IMR-90 (cell line): ENCODE data around the gene CCDC27. TPM values are rescaled to one million over a fixed set of nuclear protein-coding genes. Genes with fewer than 3 reads are reported as not detected.

ENCODE experiments used
- ATAC-seq: fragments of 200-7000 bp; cut with Tn5 transposase; 2 replicates; pipeline ENCODE4 v1.9.1; 2020; ENCODE audit warnings: low read depth, mild to moderate bottlenecking, moderate library complexity
- BruUV-seq: library from RNA; stranded (reverse); fragments of 400-500 nt; replicated peaks from 2 replicates; lab custom pipeline; 2021; lab: Mats Ljungman, UMichigan
- CTCF ChIA-PET: fragments of 300-600 bp; formaldehyde crosslinking; extraction: SDS; loops from one replicate; lab custom pipeline; 2021; ENCODE audit warnings: antibody characterized with exemption; lab: Yijun Ruan, JAX
- POLR2A ChIA-PET: fragments of 300-600 bp; sonication (Branson Sonifier 250); formaldehyde crosslinking; loops from one replicate; lab custom pipeline; 2022; ENCODE audit warnings: antibody characterized with exemption; ENCODE audit not compliant: unreplicated experiment; lab: Charles Lee
- DNase-seq: peaks from one replicate; pipeline ENCODE4 v3.0.0; 2013
- H2AFZ ChIP-seq: replicated peaks from 2 replicates; pipeline ENCODE3; 2013; ENCODE audit warnings: low read length, mild to moderate bottlenecking; ENCODE audit not compliant: poor library complexity
- H2AK5ac ChIP-seq: 2 replicates; pipeline ENCODE4 v1.6.1; 2013; ENCODE audit warnings: low read depth, low read length, inconsistent platforms
- H2AK9ac ChIP-seq: replicated peaks from 2 replicates; pipeline ENCODE3; 2013; ENCODE audit warnings: mild to moderate bottlenecking, low read depth, low read length, moderate library complexity; ENCODE audit not compliant: poor library complexity
- H2BK120ac ChIP-seq: 2 replicates; pipeline ENCODE4 v1.6.1; 2013; ENCODE audit warnings: low read depth, low read length, inconsistent platforms
- H2BK15ac ChIP-seq: 3 replicates; pipeline ENCODE4 v1.6.1; 2013; ENCODE audit warnings: low read depth, low read length, inconsistent platforms
- H2BK20ac ChIP-seq: 2 replicates; pipeline ENCODE4 v1.6.1; 2013; ENCODE audit warnings: low read depth, mild to moderate bottlenecking, inconsistent platforms, low read length, moderate library complexity
- H2BK5ac ChIP-seq: 2 replicates; pipeline ENCODE4 v1.6.1; 2013; ENCODE audit warnings: mild to moderate bottlenecking, low read depth, low read length, inconsistent platforms; ENCODE audit not compliant: poor library complexity, severe bottlenecking
- H3K14ac ChIP-seq: replicated peaks from 2 replicates; pipeline ENCODE4 v1.6.1; 2013; ENCODE audit warnings: low read depth, low read length, inconsistent platforms
- H3K18ac ChIP-seq: 2 replicates; pipeline ENCODE4 v1.6.1; 2013; ENCODE audit warnings: low read depth, low read length, control low read depth
- H3K23ac ChIP-seq: 2 replicates; pipeline ENCODE4 v1.6.1; 2013; ENCODE audit warnings: low read depth, low read length, inconsistent platforms
- H3K27ac ChIP-seq: 2 replicates; pipeline ENCODE4 v1.5.1; 2013; ENCODE audit warnings: mild to moderate bottlenecking, control low read depth, low read length; ENCODE audit not compliant: insufficient read depth
- H3K27me3 ChIP-seq: 2 replicates; pipeline ENCODE4 v1.6.1; 2013; ENCODE audit warnings: low read length; ENCODE audit not compliant: control insufficient read depth, insufficient read depth
- H3K36me3 ChIP-seq: 2 replicates; pipeline ENCODE4 v1.6.1; 2013; ENCODE audit warnings: low read length, mixed read lengths; ENCODE audit not compliant: control insufficient read depth, insufficient read depth
- H3K4ac ChIP-seq: 2 replicates; pipeline ENCODE4 v1.6.1; 2013; ENCODE audit warnings: low read depth, low read length, inconsistent platforms
- H3K4me1 ChIP-seq: 2 replicates; pipeline ENCODE4 v1.6.1; 2013; ENCODE audit warnings: low read length, mixed read lengths; ENCODE audit not compliant: control insufficient read depth, insufficient read depth
- H3K4me2 ChIP-seq: 2 replicates; pipeline ENCODE4 v1.6.1; 2013; ENCODE audit warnings: low read depth, mild to moderate bottlenecking, control low read depth, low read length, moderate library complexity
- H3K4me3 ChIP-seq: 2 replicates; pipeline ENCODE4 v1.5.1; 2013; ENCODE audit warnings: low read depth, mild to moderate bottlenecking, control low read depth, low read length, moderate library complexity; ENCODE audit not compliant: insufficient read depth
- H3K56ac ChIP-seq: 2 replicates; pipeline ENCODE4 v1.6.1; 2013; ENCODE audit warnings: low read length, inconsistent platforms; ENCODE audit not compliant: insufficient read depth; ENCODE audit errors: extremely low read depth
- H3K79me1 ChIP-seq, 2 experiments: 2 replicates each; pipeline ENCODE4 v1.6.1; 2013; ENCODE audit warnings: low read length in 2 of 2, inconsistent platforms in 1 of 2, low read depth in 1 of 2
- H3K9ac ChIP-seq: 2 replicates; pipeline ENCODE4 v1.6.1; 2013; ENCODE audit warnings: low read depth, low read length, control low read depth
- H3K9me1 ChIP-seq: 2 replicates; pipeline ENCODE4 v1.6.1; 2013; ENCODE audit warnings: low read length, inconsistent platforms; ENCODE audit not compliant: insufficient read depth
- H3K9me3 ChIP-seq: 2 replicates; pipeline ENCODE4 v1.6.1; 2013; ENCODE audit warnings: low read length; ENCODE audit not compliant: control insufficient read depth, insufficient read depth
- H4K20me1 ChIP-seq: 2 replicates; pipeline ENCODE4 v1.6.1; 2013; ENCODE audit warnings: low read length, inconsistent platforms; ENCODE audit not compliant: insufficient read depth
- H4K5ac ChIP-seq: 2 replicates; pipeline ENCODE4 v1.6.1; 2013; ENCODE audit warnings: mild to moderate bottlenecking, low read depth, low read length, control low read depth
- H4K8ac ChIP-seq, 2 experiments: 2 replicates each; pipeline ENCODE4 v1.6.1; 2013; ENCODE audit warnings: low read depth in 2 of 2, low read length in 2 of 2, control low read depth in 1 of 2, inconsistent platforms in 1 of 2
- H4K91ac ChIP-seq: 2 replicates; pipeline ENCODE4 v1.6.1; 2013; ENCODE audit warnings: low read depth, low read length, inconsistent platforms; ENCODE audit not compliant: insufficient read depth
- CEBPB ChIP-seq: IDR thresholded peaks from 2 replicates; pipeline ENCODE4 v1.6.1; 2012; ENCODE audit warnings: low read depth, low read length, improper control_type of control experiment
- CHD1 ChIP-seq: IDR thresholded peaks from 2 replicates; pipeline ENCODE4 v1.6.1; 2012; ENCODE audit warnings: low read depth, low read length, improper control_type of control experiment
- CTCF ChIP-seq: conservative IDR thresholded peaks from 2 replicates; pipeline ENCODE4 v1.5.1; 2012; ENCODE audit warnings: mild to moderate bottlenecking, low read depth, low read length, improper control_type of control experiment
- ELK1 ChIP-seq: fragments of 150-350 bp; IDR thresholded peaks from 2 replicates; pipeline ENCODE4 v1.6.1; 2016; ENCODE audit warnings: low read depth, mild to moderate bottlenecking, low read length, moderate library complexity, borderline replicate concordance
- FOS ChIP-seq: fragments of 150-350 bp; IDR thresholded peaks from 2 replicates; pipeline ENCODE4 v1.6.1; 2016; ENCODE audit warnings: low read depth, low read length
- MAFK ChIP-seq: IDR thresholded peaks from 2 replicates; pipeline ENCODE4 v1.6.1; 2012; ENCODE audit warnings: low read depth, low read length, improper control_type of control experiment
- MXI1 ChIP-seq: IDR thresholded peaks from 2 replicates; pipeline ENCODE4 v1.6.1; 2012; ENCODE audit warnings: low read depth, mild to moderate bottlenecking, low read length, moderate library complexity, borderline replicate concordance
- NFE2L2 ChIP-seq: fragments of 150-350 bp; IDR thresholded peaks from 2 replicates; pipeline ENCODE4 v1.6.1; 2016; ENCODE audit warnings: low read depth, mild to moderate bottlenecking, low read length
- POLR2A ChIP-seq: IDR thresholded peaks from 2 replicates; pipeline ENCODE4 v1.6.1; 2012; ENCODE audit warnings: mild to moderate bottlenecking, low read depth, low read length
- RAD21 ChIP-seq: IDR thresholded peaks from 2 replicates; pipeline ENCODE4 v1.6.1; 2012; ENCODE audit warnings: low read length, improper control_type of control experiment
- RCOR1 ChIP-seq: IDR thresholded peaks from 2 replicates; pipeline ENCODE4 v1.6.1; 2012; ENCODE audit warnings: mild to moderate bottlenecking, low read length, improper control_type of control experiment; ENCODE audit not compliant: insufficient replicate concordance
- RFX5 ChIP-seq: IDR thresholded peaks from 2 replicates; pipeline ENCODE4 v1.8.0; 2012; ENCODE audit warnings: low read depth, mild to moderate bottlenecking, low read length, moderate library complexity
- USF2 ChIP-seq: fragments of 150-350 bp; IDR thresholded peaks from 2 replicates; pipeline ENCODE4 v1.6.1; 2017; ENCODE audit warnings: mild to moderate bottlenecking, antibody characterized with exemption, low read length, low read depth
- WGBS, 2 experiments: methylation state at CpG; one replicate each; pipeline versions ENCODE4 v1.1.5 to v1.1.7; 2013; ENCODE audit warnings: missing lambda C conversion rate in 2 of 2; ENCODE audit not compliant: insufficient read length in 1 of 2; ENCODE audit errors: extremely low coverage in 2 of 2; 5-methylcytosine and 5-hydroxymethylcytosine counted together
- dilution Hi-C: fragments of 300-500 bp; cut with HindIII; formaldehyde crosslinking; loops from one replicate; pipeline ENCODE4 v1.14.3; 2018; ENCODE audit warnings: low sequenced_read_pairs; ENCODE audit not compliant: unreplicated experiment
- in situ Hi-C: fragments of 300-500 bp; cut with MboI; formaldehyde crosslinking; loops from 3 replicates; pipeline ENCODE4 v1.14.3; 2019; ENCODE audit warnings: low sequenced_read_pairs, inconsistent platforms, mixed read lengths
- intact Hi-C: fragments of 100-400 bp; cut with micrococcal nuclease; formaldehyde crosslinking; loops from 2 replicates; pipeline ENCODE4 v1.10.0; 2022
- polyA plus RNA-seq, 3 experiments: library from polyadenylated mRNA; depleted of rRNA; stranded (reverse); fragments of >200 nt; gene quantifications; 2 replicates each; pipeline ENCODE4 v1.2.3, GENCODE V29; 2012; ENCODE audit warnings: low replicate concordance in 1 of 3
- total RNA-seq: library from RNA; depleted of rRNA; stranded (reverse); fragments of >200 nt; gene quantifications from 2 replicates; pipeline ENCODE4 v1.2.3, GENCODE V29; 2012

Gene CCDC27
- total and polyA plus RNA-seq, 2 of the 4 experiments (the other 2 are of a cell fraction), result not detected

GRCh38 chr1:3732434-3733093 is 19.7 kb upstream of the CCDC27 start:
- Histone ChIP-seq H4K8ac (no peak overlapping the region), H3K14ac (no peak overlapping the region), H3K4me3 (no peak overlapping the region), H3K9me3 (no peaks in the 10 kb centered on the region), H2BK120ac (no peak overlapping the region), H3K23ac (no peak overlapping the region), H4K91ac (no peak overlapping the region), H4K20me1 (no peaks in the 10 kb centered on the region), H3K4ac (no peak overlapping the region), H2BK5ac (no peak overlapping the region), H3K18ac (no peak overlapping the region), H3K27ac (no peak overlapping the region), H3K4me1 (no peaks in the 10 kb centered on the region), H3K36me3 (peaks cover 11% of the 10 kb centered on the region), H2BK15ac (no peak overlapping the region), H4K5ac (no peak overlapping the region), H3K79me1 (no peaks in the 10 kb centered on the region), H3K9me1 (no peaks in the 10 kb centered on the region), H2BK20ac (no peak overlapping the region), H2AK5ac (no peak overlapping the region), H2AK9ac (no peak overlapping the region), H3K9ac (no peak overlapping the region), H3K4me2 (no peak overlapping the region; the same call in 1 of the 2 replicates), H2AFZ (peak overlapping the region; percentile 51), H3K27me3 (no peaks in the 10 kb centered on the region; the same call in 1 of the 2 replicates), H3K56ac (no peak overlapping the region)
- in situ Hi-C loops (no loop called here), dilution Hi-C loops (no loop called here), intact Hi-C loops (no loop called here)
- DNase-seq, result no peak
- ChIA-PET POLR2A (no interaction called here), CTCF (no interaction called here)
- BruUV-seq, result no TSS peak
- 21% methylated on average over 11 of the region's 37 CpGs; no CpG with 5 or more reads in 1 of the 2 experiments for WGBS, 2 experiments
- peak; percentile 51 for ATAC-seq
- no peak for TF ChIP-seq RAD21
- TF ChIP-seq USF2, result no peak
- no peak for TF ChIP-seq FOS
- TF ChIP-seq RCOR1, result no peak
- TF ChIP-seq MAFK, result no peak
- no peak for TF ChIP-seq ELK1
- TF ChIP-seq CTCF, result no peak
- TF ChIP-seq NFE2L2, result no peak
- no peak for TF ChIP-seq RFX5
- no peak for TF ChIP-seq POLR2A
- no peak for TF ChIP-seq MXI1
- TF ChIP-seq CEBPB, result no peak
- TF ChIP-seq CHD1, result no peak
